GM10266 (cell line): ENCODE data around the gene TSHZ3.
A peak's percentile ranks its signal among the peaks of the same experiment; 100 is the strongest.

ENCODE experiments used
- DNase-seq: peaks from one replicate; pipeline ENCODE4 v3.0.0; 2012; ENCODE audit errors: extremely low spot score
- TF ChIP-seq, protein P1 (sequence below): IDR thresholded peaks from 2 replicates; pipeline ENCODE4 v1.5.1; 2012; ENCODE audit warnings: mild to moderate bottlenecking, low read depth; ENCODE audit not compliant: control insufficient read depth, insufficient read depth; ENCODE audit errors: missing control alignments

Gene TSHZ3

GRCh38 chr19:31351056-31351854 is 2.0 kb upstream of the TSHZ3 start:
- DNase-seq = no peak
- TF ChIP-seq, protein P1, sequence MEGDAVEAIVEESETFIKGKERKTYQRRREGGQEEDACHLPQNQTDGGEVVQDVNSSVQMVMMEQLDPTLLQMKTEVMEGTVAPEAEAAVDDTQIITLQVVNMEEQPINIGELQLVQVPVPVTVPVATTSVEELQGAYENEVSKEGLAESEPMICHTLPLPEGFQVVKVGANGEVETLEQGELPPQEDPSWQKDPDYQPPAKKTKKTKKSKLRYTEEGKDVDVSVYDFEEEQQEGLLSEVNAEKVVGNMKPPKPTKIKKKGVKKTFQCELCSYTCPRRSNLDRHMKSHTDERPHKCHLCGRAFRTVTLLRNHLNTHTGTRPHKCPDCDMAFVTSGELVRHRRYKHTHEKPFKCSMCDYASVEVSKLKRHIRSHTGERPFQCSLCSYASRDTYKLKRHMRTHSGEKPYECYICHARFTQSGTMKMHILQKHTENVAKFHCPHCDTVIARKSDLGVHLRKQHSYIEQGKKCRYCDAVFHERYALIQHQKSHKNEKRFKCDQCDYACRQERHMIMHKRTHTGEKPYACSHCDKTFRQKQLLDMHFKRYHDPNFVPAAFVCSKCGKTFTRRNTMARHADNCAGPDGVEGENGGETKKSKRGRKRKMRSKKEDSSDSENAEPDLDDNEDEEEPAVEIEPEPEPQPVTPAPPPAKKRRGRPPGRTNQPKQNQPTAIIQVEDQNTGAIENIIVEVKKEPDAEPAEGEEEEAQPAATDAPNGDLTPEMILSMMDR = no peak

DNA sequence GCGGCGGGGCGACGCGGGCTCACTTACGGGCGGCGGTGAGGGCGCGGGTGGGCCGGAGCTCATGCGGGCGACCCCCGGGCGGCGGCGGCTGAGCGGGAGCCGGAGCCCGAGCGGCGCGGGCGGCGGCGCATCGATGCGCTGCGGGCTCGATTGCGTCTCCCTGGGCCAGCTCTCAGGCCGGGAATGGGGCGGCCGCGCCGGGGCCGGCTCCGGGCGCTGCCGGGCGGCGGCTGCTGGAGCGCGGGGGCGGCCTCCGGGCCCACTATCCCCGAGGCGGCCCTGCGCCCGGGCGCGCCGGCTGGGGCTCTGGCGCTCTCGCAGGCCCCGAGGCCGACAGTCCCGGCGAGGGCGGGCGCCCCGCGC is 1.4 kb upstream of the TSHZ3 start:
- TF ChIP-seq, protein P1 = no peak
- DNase-seq = peak; percentile 41

DNA sequence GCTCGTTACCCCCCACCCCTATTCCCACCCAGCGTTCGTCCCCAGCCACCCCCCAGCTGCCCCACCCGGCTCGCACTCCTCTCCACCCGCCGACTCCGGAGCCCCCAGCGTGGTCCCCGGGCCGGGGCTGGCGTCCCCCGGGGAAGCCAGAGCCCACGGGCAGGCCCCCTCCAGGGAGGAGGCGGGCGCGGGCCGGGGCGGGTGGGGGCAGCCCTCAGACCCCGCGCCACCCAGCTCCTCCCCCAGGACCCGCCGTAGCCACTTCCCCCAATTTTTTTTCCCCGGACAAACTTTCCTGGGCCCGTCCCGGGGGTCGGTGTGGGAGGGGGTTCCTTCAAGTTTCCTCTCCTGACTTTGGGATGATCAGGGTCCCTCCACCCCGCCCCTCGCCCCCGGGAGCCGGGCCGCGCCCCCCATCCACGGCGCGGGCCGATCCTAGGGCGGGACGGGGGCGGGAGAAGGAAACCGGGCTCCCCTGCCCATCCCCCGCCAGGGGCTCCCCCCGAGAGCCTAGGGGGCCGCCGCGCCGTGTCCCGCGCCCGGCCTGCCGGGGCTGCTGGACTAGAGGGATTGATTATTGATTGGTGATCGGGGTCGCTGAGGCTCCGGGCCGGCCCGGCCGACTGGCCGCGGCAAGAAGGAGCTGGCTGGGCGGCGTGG is 927 bp upstream of the TSHZ3 start:
- TF ChIP-seq, protein P1 = no peak
- DNase-seq = no peak

- TF ChIP-seq, protein P1 = no peak
- DNase-seq = no peak
These were observed 616 bp downstream of the TSHZ3 start for GRCh38 chr19:31348481-31349159.

- TF ChIP-seq, protein P1 = no peak
- no peak for DNase-seq
These were observed 1.3 kb downstream of the TSHZ3 start for GRCh38 chr19:31347828-31348392.

GRCh38 chr19:31347354-31347753 is 1.9 kb downstream of the TSHZ3 start:
- TF ChIP-seq, protein P1 = no peak
- DNase-seq = no peak
